H1 (cell line): ENCODE measurements around the gene KRTAP5-8. TPM values are rescaled to one million over a fixed set of nuclear protein-coding genes. Genes with fewer than 3 reads are reported as not detected.

ENCODE experiments used
- CTCF ChIA-PET: fragments of 300-600 bp; sonication (Branson Sonifier 250); formaldehyde crosslinking; loops from one replicate; lab custom pipeline; 2021; ENCODE audit not compliant: partially characterized antibody; lab: Charles Lee
- POLR2A ChIA-PET: fragments of 300-600 bp; sonication (Branson Sonifier 250); formaldehyde crosslinking; loops from one replicate; lab custom pipeline; 2021; ENCODE audit warnings: inconsistent platforms; ENCODE audit not compliant: partially characterized antibody; lab: Charles Lee
- DNase-seq, 2 experiments: peaks; one replicate each; pipeline versions ENCODE4 v3.0.0 to v3.0.0-alpha.2; 2010 to 2022; ENCODE audit warnings: low spot score in 2 of 2, low read depth in 1 of 2, mixed read lengths in 1 of 2
- FAIRE-seq: peaks from 2 replicates; lab custom pipeline; 2011; peaks lifted over from hg19 to GRCh38; lab: Jason Lieb, UNC
- H2AFZ ChIP-seq: 2 replicates; pipeline ENCODE4 v1.8.1; 2012; ENCODE audit warnings: low read length, inconsistent platforms
- H2AK5ac ChIP-seq: 2 replicates; pipeline ENCODE4 v1.6.1; 2013; ENCODE audit warnings: low read depth, low read length
- H2BK120ac ChIP-seq: replicated peaks from 2 replicates; pipeline ENCODE3; 2013; ENCODE audit warnings: low read depth, low read length, inconsistent platforms
- H2BK12ac ChIP-seq: 2 replicates; pipeline ENCODE4 v1.6.1; 2013; ENCODE audit warnings: low read depth, low read length
- H2BK15ac ChIP-seq: 2 replicates; pipeline ENCODE4 v1.6.1; 2013; ENCODE audit warnings: low read length
- H2BK20ac ChIP-seq: 2 replicates; pipeline ENCODE4 v1.6.1; 2013; ENCODE audit warnings: low read length
- H2BK5ac ChIP-seq: 2 replicates; pipeline ENCODE4 v1.6.1; 2013; ENCODE audit warnings: low read depth, low read length
- H3K14ac ChIP-seq: 2 replicates; pipeline ENCODE4 v1.6.1; 2013; ENCODE audit warnings: inconsistent platforms; ENCODE audit not compliant: insufficient read length
- H3K18ac ChIP-seq: 2 replicates; pipeline ENCODE4 v1.6.1; 2013; ENCODE audit warnings: low read length; ENCODE audit errors: extremely low read depth
- H3K23ac ChIP-seq: 2 replicates; pipeline ENCODE4 v1.6.1; 2013; ENCODE audit warnings: inconsistent platforms; ENCODE audit not compliant: insufficient read length
- H3K23me2 ChIP-seq: 2 replicates; pipeline ENCODE4 v1.6.1; 2013; ENCODE audit warnings: low read depth, low read length
- H3K27ac ChIP-seq: 2 replicates; pipeline ENCODE4 v1.6.1; 2011; ENCODE audit warnings: low read depth, low read length, inconsistent platforms
- H3K27me3 ChIP-seq, 4 experiments: replicated peaks in 1 of 4; 1 replicate in 1 of 4; 2 replicates in 3 of 4; pipeline versions ENCODE4 v1.6.1 to v1.8.1; 2011 to 2013; ENCODE audit warnings: low read length in 3 of 4, mild to moderate bottlenecking in 3 of 4, inconsistent platforms in 2 of 4, mixed read lengths in 2 of 4, moderate library complexity in 1 of 4; ENCODE audit not compliant: control insufficient read depth in 3 of 4, insufficient read depth in 3 of 4; ENCODE audit errors: extremely low read depth in 1 of 4
- H3K36me3 ChIP-seq, 4 experiments: 2 replicates each; pipeline versions ENCODE4 v1.6.1 to v1.8.1; 2011 to 2013; ENCODE audit warnings: mild to moderate bottlenecking in 4 of 4, low read length in 3 of 4, moderate library complexity in 2 of 4, control low read depth in 1 of 4, inconsistent platforms in 1 of 4; ENCODE audit not compliant: insufficient read depth in 4 of 4, control insufficient read depth in 2 of 4
- H3K4ac ChIP-seq: replicated peaks from 2 replicates; pipeline ENCODE3; 2013; ENCODE audit warnings: low read length, low read depth, mixed read lengths, inconsistent platforms; ENCODE audit not compliant: insufficient read length
- H3K4me1 ChIP-seq, 4 experiments: replicated peaks in 1 of 4; 1 replicate in 1 of 4; 2 replicates in 3 of 4; pipeline versions ENCODE4 v1.6.1 to v1.8.1; 2011 to 2013; ENCODE audit warnings: low read length in 3 of 4, inconsistent platforms in 2 of 4, mixed read lengths in 1 of 4; ENCODE audit not compliant: insufficient read depth in 4 of 4, control insufficient read depth in 3 of 4
- H3K4me2 ChIP-seq, 2 experiments: 2 replicates each; pipeline versions ENCODE4 v1.6.1 to v1.8.1; 2011 to 2013; ENCODE audit warnings: low read depth in 2 of 2, low read length in 2 of 2, control low read depth in 1 of 2, inconsistent platforms in 1 of 2, mild to moderate bottlenecking in 1 of 2; ENCODE audit not compliant: insufficient read depth in 1 of 2
- H3K4me3 ChIP-seq, 4 experiments: fragments of 200-600, 300-600 bp in 1 of 4; sonication (generic), shearing (Covaris generic), sonication (Bioruptor Twin) in 1 of 4; 2 replicates each; pipeline versions ENCODE4 v1.5.1 to v1.8.1; 2011 to 2016; ENCODE audit warnings: low read length in 4 of 4, low read depth in 3 of 4, control low read depth in 2 of 4, inconsistent platforms in 2 of 4, mild to moderate bottlenecking in 2 of 4, mixed read lengths in 1 of 4, moderate library complexity in 1 of 4; ENCODE audit not compliant: insufficient read depth in 2 of 4; ENCODE audit errors: extremely low read depth in 1 of 4
- H3K56ac ChIP-seq: replicated peaks from 2 replicates; pipeline ENCODE3; 2013; ENCODE audit warnings: low read depth, mild to moderate bottlenecking, mixed read lengths, low read length, inconsistent platforms; ENCODE audit not compliant: insufficient read length
- H3K79me1 ChIP-seq: 2 replicates; pipeline ENCODE4 v1.6.1; 2013; ENCODE audit warnings: low read depth, low read length, control low read depth
- H3K79me2 ChIP-seq, 2 experiments: 2 replicates each; pipeline versions ENCODE4 v1.6.1 to v1.8.1; 2012 to 2013; ENCODE audit warnings: low read length in 2 of 2, mild to moderate bottlenecking in 2 of 2, inconsistent platforms in 1 of 2; ENCODE audit not compliant: insufficient read depth in 2 of 2, control insufficient read depth in 1 of 2
- H3K9ac ChIP-seq, 4 experiments: replicated peaks in 1 of 4; 1 replicate in 1 of 4; 2 replicates in 3 of 4; pipeline versions ENCODE4 v1.6.1 to v1.8.1; 2011 to 2013; ENCODE audit warnings: low read depth in 3 of 4, low read length in 3 of 4, control low read depth in 2 of 4, mild to moderate bottlenecking in 2 of 4, moderate library complexity in 2 of 4, inconsistent platforms in 1 of 4; ENCODE audit errors: extremely low read depth in 1 of 4
- H3K9me3 ChIP-seq, 2 experiments: 2 replicates each; pipeline versions ENCODE4 v1.6.1 to v1.8.1; 2012 to 2013; ENCODE audit warnings: mild to moderate bottlenecking in 2 of 2, moderate library complexity in 2 of 2, control low read depth in 1 of 2, inconsistent platforms in 1 of 2, low read depth in 1 of 2, low read length in 1 of 2, mixed read lengths in 1 of 2; ENCODE audit not compliant: insufficient read depth in 2 of 2
- H4K20me1 ChIP-seq, 2 experiments: replicated peaks in 1 of 2; 2 replicates each; pipeline versions ENCODE3 to v1.8.1; 2011 to 2013; ENCODE audit warnings: inconsistent platforms in 2 of 2, low read length in 2 of 2, mild to moderate bottlenecking in 1 of 2; ENCODE audit not compliant: insufficient read depth in 2 of 2, control insufficient read depth in 1 of 2
- H4K5ac ChIP-seq: 2 replicates; pipeline ENCODE4 v1.6.1; 2013; ENCODE audit warnings: low read length, low read depth, mixed read lengths, inconsistent platforms; ENCODE audit not compliant: insufficient read length
- H4K8ac ChIP-seq: 2 replicates; pipeline ENCODE4 v1.8.0; 2013; ENCODE audit warnings: mild to moderate bottlenecking, moderate library complexity, low read length, inconsistent platforms; ENCODE audit not compliant: insufficient read depth; ENCODE audit errors: extremely low read depth
- H4K91ac ChIP-seq: replicated peaks from 2 replicates; pipeline ENCODE3; 2013; ENCODE audit warnings: low read length, mixed read lengths, inconsistent platforms; ENCODE audit not compliant: insufficient read length
- BACH1 ChIP-seq: IDR thresholded peaks from 2 replicates; pipeline ENCODE4 v1.6.1; 2012; ENCODE audit warnings: low read length, improper control_type of control experiment
- CBX8 ChIP-seq: fragments of 300-800, 300-1000 bp; sonication (generic); IDR thresholded peaks from 2 replicates; pipeline ENCODE4 v1.7.1; 2016; ENCODE audit warnings: low read depth, low read length, borderline replicate concordance
- CEBPB ChIP-seq: IDR thresholded peaks from 2 replicates; pipeline ENCODE4 v1.6.1; 2012; ENCODE audit warnings: low read depth, low read length
- CHD1 ChIP-seq: IDR thresholded peaks from 2 replicates; pipeline ENCODE4 v1.6.1; 2012; ENCODE audit warnings: low read depth, low read length, improper control_type of control experiment
- CREB1 ChIP-seq: IDR thresholded peaks from 2 replicates; pipeline ENCODE4 v1.6.1; 2012; ENCODE audit warnings: inconsistent platforms
- EZH2 ChIP-seq: fragments of 200-600 bp; sonication (generic); IDR thresholded peaks from 2 replicates; pipeline ENCODE4 v1.7.1; 2012; ENCODE audit warnings: low read depth, mild to moderate bottlenecking, moderate library complexity, low read length, inconsistent platforms; ENCODE audit not compliant: severe bottlenecking
- GTF2F1 ChIP-seq: IDR thresholded peaks from 2 replicates; pipeline ENCODE4 v1.6.1; 2012; ENCODE audit warnings: low read depth, low read length, improper control_type of control experiment, borderline replicate concordance
- JUND ChIP-seq: IDR thresholded peaks from 2 replicates; pipeline ENCODE4 v1.6.1; 2011; ENCODE audit warnings: mild to moderate bottlenecking, improper control_type of control experiment, low read length
- POLR2A ChIP-seq, 2 experiments: IDR thresholded peaks; 1 replicate in 1 of 2; 2 replicates in 1 of 2; pipeline ENCODE4 v1.6.1; 2011; ENCODE audit warnings: low read depth in 2 of 2, low read length in 2 of 2, mild to moderate bottlenecking in 2 of 2; ENCODE audit errors: control extremely low read depth in 1 of 2
- POU5F1 ChIP-seq: IDR thresholded peaks from 2 replicates; pipeline ENCODE4 v1.6.1; 2011; ENCODE audit warnings: low read depth, mild to moderate bottlenecking, low read length, moderate library complexity
- RAD21 ChIP-seq, 2 experiments: IDR thresholded peaks in 1 of 2; conservative IDR thresholded peaks in 1 of 2; 2 replicates each; pipeline ENCODE4 v1.6.1; 2011; ENCODE audit warnings: low read depth in 2 of 2, low read length in 2 of 2, improper control_type of control experiment in 1 of 2, inconsistent platforms in 1 of 2, mild to moderate bottlenecking in 1 of 2, moderate library complexity in 1 of 2
- RXRA ChIP-seq: IDR thresholded peaks from 2 replicates; pipeline ENCODE4 v1.6.1; 2011; ENCODE audit warnings: low read depth, mild to moderate bottlenecking, low read length, moderate library complexity; ENCODE audit not compliant: insufficient read depth
- SIX5 ChIP-seq: IDR thresholded peaks from 2 replicates; pipeline ENCODE4 v1.6.1; 2011; ENCODE audit warnings: mild to moderate bottlenecking, low read depth, low read length
- SP1 ChIP-seq: IDR thresholded peaks from 2 replicates; pipeline ENCODE4 v1.6.1; 2011; ENCODE audit warnings: low read depth, low read length
- SP2 ChIP-seq: IDR thresholded peaks from 2 replicates; pipeline ENCODE4 v1.6.1; 2012; ENCODE audit warnings: mild to moderate bottlenecking, low read length, inconsistent platforms
- WGBS, 2 experiments: shearing (Covaris generic) in 1 of 2; methylation state at CpG; one replicate each; pipeline versions ENCODE4 v1.1.6 to v1.1.7; 2013 to 2015; ENCODE audit warnings: low lambda C conversion rate in 2 of 2, mixed read lengths in 2 of 2, inconsistent platforms in 1 of 2, low coverage in 1 of 2, missing lambda C conversion rate in 1 of 2; ENCODE audit not compliant: insufficient replicate concordance in 2 of 2, insufficient coverage in 1 of 2, insufficient read length in 1 of 2; ENCODE audit errors: extremely low coverage in 1 of 2, missing lambda C conversion rate in 1 of 2; 5-methylcytosine and 5-hydroxymethylcytosine counted together
- polyA plus RNA-seq, 7 experiments: library from polyadenylated mRNA; depleted of rRNA in 3 of 7; stranded (reverse) in 5 of 7; unstranded in 2 of 7; fragments of >200 nt in 5 of 7; fragments of 200-250 nt in 2 of 7; gene quantifications; 1 replicate in 5 of 7; 2 replicates in 1 of 7; 4 replicates in 1 of 7; pipeline versions ENCODE4 v1.2.1 to v1.2.3, GENCODE V29; 2011 to 2013; ENCODE audit warnings: missing spikeins in 2 of 7, mixed read lengths in 2 of 7
- total RNA-seq: library from RNA; stranded (reverse); fragmentation: NEBNext Ultra II Directional; extraction: Animal tissue kit (Norgen Biotek cat#: 25700); gene quantifications from 2 replicates; pipeline ENCODE4 v1.2.1, GENCODE V29; 2021

Gene KRTAP5-8
- total and polyA plus RNA-seq, 2 of the 8 experiments (the other 6 are each of a cell fraction or from before 2014, with no cell fraction given), result not detected

- Histone ChIP-seq H3K79me2 (no peaks in the 10 kb centered on the region), H3K23me2 (no peaks in the 10 kb centered on the region), H3K9me3 (no peaks in the 10 kb centered on the region), H3K27me3 (no peaks in the 10 kb centered on the region), H3K79me1 (no peaks in the 10 kb centered on the region), H2BK15ac (no peak overlapping the region), H3K56ac (no peak overlapping the region), H3K23ac (no peak overlapping the region), H3K4me2 (no peak overlapping the region), H3K4ac (no peak overlapping the region), H3K9ac (no peak overlapping the region), H2BK5ac (no peak overlapping the region), H3K36me3 (no peaks in the 10 kb centered on the region), H2AK5ac (no peak overlapping the region), H3K27ac (no peak overlapping the region), H3K4me3 (no peak overlapping the region), H4K20me1 (no peaks in the 10 kb centered on the region), H4K91ac (no peak overlapping the region), H4K5ac (no peak overlapping the region), H3K18ac (no peak overlapping the region), H4K8ac (no peak overlapping the region), H2BK20ac (no peak overlapping the region), H2BK120ac (no peak overlapping the region), H2BK12ac (no peak overlapping the region), H2AFZ (no peak overlapping the region)
- no peak for FAIRE-seq
- POLR2A ChIA-PET, result no interaction called here
- CTCF ChIA-PET, result no interaction called here
- WGBS, 2 experiments, result 93% methylated on average over 2 of the region's 2 CpGs; no CpG with 5 or more reads in 1 of the 2 experiments
- DNase-seq, result peak in 1 of 2 experiments; percentile 14
- no peak for TF ChIP-seq POU5F1
- no peak for TF ChIP-seq POLR2A (IDR thresholded peaks at IDR 0.05; ENCODE audit: control extremely low read depth in 1 of 2, low read depth in 2 of 2, low read length in 2 of 2)
- no peak for TF ChIP-seq CBX8
- no peak for TF ChIP-seq CEBPB
- TF ChIP-seq SP1, result no peak
- TF ChIP-seq BACH1, result no peak
- no peak for TF ChIP-seq RAD21 (IDR thresholded peaks at IDR 0.05 in 1 of 2, conservative IDR thresholded peaks at IDR 0.05 in 1 of 2; ENCODE audit: low read depth in 2 of 2, low read length in 2 of 2)
- no peak for TF ChIP-seq RXRA
- no peak for TF ChIP-seq EZH2
- TF ChIP-seq SIX5, result no peak
- TF ChIP-seq JUND, result no peak
- no peak for TF ChIP-seq GTF2F1
- no peak for TF ChIP-seq CREB1
- TF ChIP-seq SP2, result no peak
- TF ChIP-seq CHD1, result no peak
- TF ChIP-seq, all 59 proteins: peak for 0
- Histone ChIP-seq H3K4me1 (no peaks in the 10 kb centered on the region), H3K14ac (no peak overlapping the region)
Measured at GRCh38 chr11:71525938-71526495, 11.8 kb upstream of the KRTAP5-8 start.
